GM23248 (cell line): Measurements from ENCODE around the gene ARID1B. TPM values are rescaled to one million over a fixed set of nuclear protein-coding genes. Genes with fewer than 3 reads are reported as not detected.

ENCODE experiments used
- DNase-seq: peaks from one replicate; pipeline ENCODE4 v3.0.0-alpha.2; 2015
- H2AFZ ChIP-seq: fragments of 200-600 bp; sonication (generic); 2 replicates; pipeline ENCODE4 v1.6.1; 2016; ENCODE audit warnings: antibody characterized with exemption
- H3F3A ChIP-seq: fragments of 200-600 bp; sonication (generic); 2 replicates; pipeline ENCODE4 v1.6.1; 2016; ENCODE audit warnings: mild to moderate bottlenecking, antibody characterized with exemption, mixed run types; ENCODE audit not compliant: insufficient read depth
- H3K27ac ChIP-seq: fragments of 200-600 bp; sonication (generic); 2 replicates; pipeline ENCODE4 v1.5.1; 2016; ENCODE audit warnings: mild to moderate bottlenecking
- H3K27me3 ChIP-seq: fragments of 200-600 bp; sonication (generic); replicated peaks from 2 replicates; pipeline ENCODE4 v1.6.1; 2016; ENCODE audit warnings: mild to moderate bottlenecking; ENCODE audit not compliant: insufficient read depth
- H3K36me3 ChIP-seq: fragments of 200-600 bp; sonication (generic); 2 replicates; pipeline ENCODE4 v1.6.1; 2016; ENCODE audit warnings: low read depth, mild to moderate bottlenecking
- H3K4me1 ChIP-seq: fragments of 200-600 bp; sonication (generic); 2 replicates; pipeline ENCODE4 v1.6.1; 2016; ENCODE audit warnings: mild to moderate bottlenecking; ENCODE audit not compliant: insufficient read depth
- H3K4me2 ChIP-seq: fragments of 200-600 bp; sonication (generic); one replicate; pipeline ENCODE4 v1.6.1; 2016; ENCODE audit warnings: mild to moderate bottlenecking; ENCODE audit not compliant: unreplicated experiment
- H3K4me3 ChIP-seq: fragments of 200-600 bp; sonication (generic); 2 replicates; pipeline ENCODE4 v1.5.1; 2016; ENCODE audit warnings: mild to moderate bottlenecking
- H3K79me2 ChIP-seq: fragments of 200-600 bp; sonication (generic); 2 replicates; pipeline ENCODE4 v1.6.1; 2016; ENCODE audit warnings: mild to moderate bottlenecking; ENCODE audit not compliant: insufficient read depth
- H3K9ac ChIP-seq: fragments of 200-600 bp; sonication (generic); 2 replicates; pipeline ENCODE4 v1.6.1; 2016; ENCODE audit warnings: mild to moderate bottlenecking
- H3K9me2 ChIP-seq: fragments of 200-600 bp; sonication (generic); 2 replicates; pipeline ENCODE4 v1.6.1; 2016; ENCODE audit warnings: mixed run types, mild to moderate bottlenecking, moderate library complexity; ENCODE audit not compliant: insufficient read depth
- H3K9me3 ChIP-seq: fragments of 200-600 bp; sonication (generic); one replicate; pipeline ENCODE4 v1.6.1; 2017; ENCODE audit warnings: low read depth
- H4K20me1 ChIP-seq: fragments of 200-600 bp; sonication (generic); 2 replicates; pipeline ENCODE4 v1.6.0; 2016; ENCODE audit not compliant: insufficient read depth
- EZH2 ChIP-seq: fragments of 200-600 bp; sonication (generic); IDR thresholded peaks from 2 replicates; pipeline ENCODE4 v1.6.1; 2018; ENCODE audit warnings: antibody characterized with exemption, mild to moderate bottlenecking; ENCODE audit not compliant: insufficient read depth, poor library complexity, severe bottlenecking
- EZH2phosphoT487 ChIP-seq: fragments of 200-600 bp; sonication (generic); IDR thresholded peaks from 2 replicates; pipeline ENCODE4 v1.6.1; 2018; ENCODE audit warnings: antibody characterized with exemption, moderate library complexity, mild to moderate bottlenecking, low read depth; ENCODE audit not compliant: insufficient read depth
- WGBS, 2 experiments: methylation state at CpG; one replicate each; pipeline ENCODE4 v1.1.6; 2015 to 2017; ENCODE audit warnings: low lambda C conversion rate in 2 of 2, low coverage in 1 of 2; ENCODE audit errors: missing lambda C conversion rate in 2 of 2; 5-methylcytosine and 5-hydroxymethylcytosine counted together
- in situ Hi-C: fragments of 300-500 bp; cut with MboI; formaldehyde crosslinking; loops from 2 replicates; pipeline ENCODE4 v1.15.0; 2020
- polyA plus RNA-seq: library from polyadenylated mRNA; unstranded; fragments of >200 nt; fragmentation: Nextera tagmentation; extraction: Ambion mirVana; gene quantifications from 2 replicates; pipeline ENCODE4 v1.2.1, GENCODE V29; 2016
- total RNA-seq: library from RNA; depleted of rRNA; stranded (reverse); fragments of >200 nt; shearing (Covaris generic); gene quantifications from 2 replicates; pipeline ENCODE4 v1.2.3, GENCODE V29; 2014

The ARID1B gene
- total and polyA plus RNA-seq, 2 experiments from 2014 or later, result 19.3 to 21.2 TPM

GRCh38 chr6:157096105-157096504 lies 318.9 kb downstream of the ARID1B start:
- H3K4me1 ChIP-seq, result no peaks in the 10 kb centered on the region
- TF ChIP-seq EZH2phosphoT487, result no peak
- no peak for TF ChIP-seq EZH2
- H3K36me3 ChIP-seq, result peaks cover 3% of the 10 kb centered on the region; the same call in 1 of the 2 replicates
- DNase-seq, result no peak
- 77 to 79% methylated on average over 6 of the region's 6 CpGs for WGBS, 2 experiments
- H2AFZ ChIP-seq, result no peak overlapping the region
- peaks cover 27% of the 10 kb centered on the region for H3K79me2 ChIP-seq
- H3F3A ChIP-seq, result no peaks in the 10 kb centered on the region
- H3K9me3 ChIP-seq, result no peaks in the 10 kb centered on the region
- H3K4me2 ChIP-seq, result no peak overlapping the region
- no peak overlapping the region for H3K27ac ChIP-seq
- H4K20me1 ChIP-seq, result no peaks in the 10 kb centered on the region
- in situ Hi-C loops, result no loop called here
- H3K27me3 ChIP-seq, result no peaks in the 10 kb centered on the region
- H3K4me3 ChIP-seq, result no peak overlapping the region
- no peaks in the 10 kb centered on the region for H3K9me2 ChIP-seq
- no peak overlapping the region for H3K9ac ChIP-seq

- Histone ChIP-seq H2AFZ (no peak overlapping the region), H3F3A (no peaks in the 10 kb centered on the region), H3K9me3 (no peaks in the 10 kb centered on the region), H3K36me3 (peaks cover 6% of the 10 kb centered on the region; the same call in 1 of the 2 replicates), H3K27me3 (no peaks in the 10 kb centered on the region), H3K4me1 (no peaks in the 10 kb centered on the region), H3K4me2 (no peak overlapping the region), H3K79me2 (peaks cover 26% of the 10 kb centered on the region), H3K9me2 (no peaks in the 10 kb centered on the region), H3K9ac (no peak overlapping the region), H3K4me3 (no peak overlapping the region), H3K27ac (no peak overlapping the region), H4K20me1 (no peaks in the 10 kb centered on the region)
- TF ChIP-seq EZH2phosphoT487, result no peak
- no peak for TF ChIP-seq EZH2
- in situ Hi-C loops, result no loop called here
- DNase-seq, result no peak
- WGBS, 2 experiments, result 49 to 61% methylated on average over 7 of the region's 7 CpGs
These were observed 319.3 kb downstream of the ARID1B start for GRCh38 chr6:157096522-157096921.

- WGBS, 2 experiments, result 57 to 58% methylated on average over 16 of the region's 16 CpGs
- Histone ChIP-seq H3K27ac (no peak overlapping the region), H3K9ac (no peak overlapping the region), H3K79me2 (peaks cover 17% of the 10 kb centered on the region), H3K27me3 (no peaks in the 10 kb centered on the region), H2AFZ (no peak overlapping the region), H3K9me2 (no peaks in the 10 kb centered on the region), H3K4me2 (no peak overlapping the region), H3F3A (no peaks in the 10 kb centered on the region), H3K9me3 (no peaks in the 10 kb centered on the region), H3K36me3 (peaks cover 6% of the 10 kb centered on the region; the same call in 1 of the 2 replicates), H4K20me1 (no peaks in the 10 kb centered on the region), H3K4me3 (no peak overlapping the region), H3K4me1 (no peaks in the 10 kb centered on the region)
- TF ChIP-seq EZH2phosphoT487 (no peak), EZH2 (no peak)
- in situ Hi-C loops, result no loop called here
- DNase-seq, result no peak
These were observed 320.2 kb downstream of the ARID1B start for GRCh38 chr6:157097255-157097955.

DNA sequence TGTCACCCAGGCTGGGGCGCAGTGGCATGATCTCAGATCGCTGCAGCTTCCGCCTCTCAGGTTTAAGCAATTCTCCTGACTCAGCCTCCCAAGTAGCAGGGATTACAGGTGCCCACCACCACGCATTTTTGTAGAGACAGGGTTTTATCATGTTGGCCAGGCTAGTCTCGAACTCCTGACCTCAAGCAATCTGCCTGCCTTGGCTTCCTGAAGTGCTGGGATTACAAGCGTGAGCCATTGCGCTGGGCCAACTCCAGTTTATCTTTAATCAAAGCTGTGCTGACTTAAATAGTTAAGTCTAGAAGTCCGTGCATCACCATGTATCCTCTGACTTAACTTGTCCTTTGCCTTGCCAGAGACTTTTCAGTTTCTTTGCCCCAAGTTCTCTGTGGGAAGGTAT lies 321.8 kb downstream of the ARID1B start:
- H3K4me3 ChIP-seq, result no peak overlapping the region
- no peak for DNase-seq
- no peaks in the 10 kb centered on the region for H3K9me2 ChIP-seq
- no peak overlapping the region for H3K4me2 ChIP-seq
- no peak for TF ChIP-seq EZH2phosphoT487
- TF ChIP-seq EZH2, result no peak
- no peaks in the 10 kb centered on the region for H3K27me3 ChIP-seq
- no peaks in the 10 kb centered on the region for H3F3A ChIP-seq
- 0 out of 2 replicates have a peak, but pooled peaks cover 11% of the 10 kb centered on the region for H3K79me2 ChIP-seq
- in situ Hi-C loops, result no loop called here
- H3K9ac ChIP-seq, result no peak overlapping the region
- H2AFZ ChIP-seq, result no peak overlapping the region
- H3K9me3 ChIP-seq, result no peaks in the 10 kb centered on the region
- peaks cover 6% of the 10 kb centered on the region; the same call in 1 of the 2 replicates for H3K36me3 ChIP-seq
- no peak overlapping the region for H3K27ac ChIP-seq
- H3K4me1 ChIP-seq, result no peaks in the 10 kb centered on the region
- H4K20me1 ChIP-seq, result no peaks in the 10 kb centered on the region
- WGBS, 2 experiments, result 91 to 95% methylated on average over 8 of the region's 8 CpGs
